ENCODE measurements around the gene OSR1.

OSR1 gene

DNA sequence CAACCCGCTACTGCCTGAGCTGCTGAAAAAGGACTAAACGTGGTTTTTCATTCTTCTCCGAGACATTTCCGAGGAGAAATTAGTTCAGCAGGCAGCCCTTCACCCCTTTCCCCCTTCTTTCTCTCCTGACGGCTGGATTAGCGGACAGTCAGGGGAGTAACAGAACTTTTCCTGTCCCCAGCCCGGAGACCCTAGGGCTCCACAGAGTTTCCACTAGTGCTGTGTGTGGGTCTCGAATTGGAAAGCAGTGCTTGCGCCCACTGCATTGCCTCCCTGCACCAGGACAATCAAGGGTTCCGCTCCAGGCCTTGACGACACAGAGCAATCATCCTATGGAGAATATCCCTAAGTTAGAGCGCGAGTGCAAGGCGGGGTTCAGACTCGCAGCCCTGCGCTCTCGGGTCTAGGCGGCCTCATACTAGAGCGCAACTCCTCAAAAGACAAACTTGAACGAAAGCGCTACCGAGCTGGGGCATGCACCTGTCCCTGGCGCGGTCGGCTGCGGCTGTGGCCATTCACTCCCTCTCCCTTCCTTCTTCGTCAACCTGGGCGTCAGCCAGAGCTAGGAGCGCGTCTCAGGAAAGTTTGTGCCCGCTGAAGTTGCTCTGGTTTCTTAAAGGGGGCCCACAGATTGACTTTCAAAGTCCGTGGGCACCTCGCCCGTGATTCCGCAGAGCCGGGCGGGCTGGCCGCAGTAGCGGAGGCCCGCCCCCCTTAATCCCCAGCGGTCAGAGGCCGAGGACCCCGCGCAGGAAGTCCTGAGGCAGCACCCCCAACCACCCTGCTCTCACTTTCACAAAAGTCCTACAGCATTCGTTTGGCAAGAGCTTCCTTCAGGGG is 801 bp downstream of the OSR1 start:
- DNase-seq (ENCODE audit: low spot score): no peak

DNA sequence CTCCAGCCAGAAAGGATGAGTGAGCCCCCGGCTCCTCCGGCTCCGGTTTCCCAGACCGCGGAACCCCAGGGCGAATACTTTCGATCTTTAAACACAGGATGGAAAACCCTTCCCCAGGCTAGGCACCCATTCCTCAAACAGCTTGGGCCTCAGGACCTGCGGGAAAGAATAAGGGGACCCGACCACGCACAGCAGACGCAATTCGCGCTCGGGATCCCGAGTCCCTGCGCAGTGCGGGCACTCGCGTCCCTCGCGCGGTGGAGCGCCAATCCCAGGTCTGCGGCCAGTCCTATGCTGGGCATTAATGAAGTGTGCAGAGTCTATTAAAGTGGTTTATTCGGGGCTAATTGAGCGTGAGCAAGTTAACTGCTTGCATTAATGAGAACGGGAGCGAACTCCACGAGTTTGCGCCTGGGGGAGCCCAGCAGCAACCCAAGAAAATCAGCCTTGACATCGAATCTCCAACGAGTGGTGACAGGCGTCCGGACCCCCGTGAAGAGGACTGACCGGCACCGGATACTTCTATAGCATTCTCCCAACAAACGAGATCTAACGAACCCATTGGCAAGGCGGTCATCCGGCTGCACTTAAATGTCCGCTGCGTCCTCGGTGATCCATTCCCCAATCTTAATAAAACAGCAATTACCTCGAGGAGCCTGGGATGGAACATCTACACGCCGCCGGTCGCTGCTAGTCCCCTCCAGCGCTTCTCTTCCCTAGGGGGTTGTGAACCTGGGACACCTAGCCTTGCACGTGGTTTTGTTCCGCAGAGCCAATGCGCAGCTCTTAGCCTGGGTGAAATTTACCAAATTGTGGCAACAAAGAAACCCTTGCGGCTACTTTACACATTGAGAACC is 1.6 kb downstream of the OSR1 start:
- DNase-seq (ENCODE audit: low spot score): no peak

DNA sequence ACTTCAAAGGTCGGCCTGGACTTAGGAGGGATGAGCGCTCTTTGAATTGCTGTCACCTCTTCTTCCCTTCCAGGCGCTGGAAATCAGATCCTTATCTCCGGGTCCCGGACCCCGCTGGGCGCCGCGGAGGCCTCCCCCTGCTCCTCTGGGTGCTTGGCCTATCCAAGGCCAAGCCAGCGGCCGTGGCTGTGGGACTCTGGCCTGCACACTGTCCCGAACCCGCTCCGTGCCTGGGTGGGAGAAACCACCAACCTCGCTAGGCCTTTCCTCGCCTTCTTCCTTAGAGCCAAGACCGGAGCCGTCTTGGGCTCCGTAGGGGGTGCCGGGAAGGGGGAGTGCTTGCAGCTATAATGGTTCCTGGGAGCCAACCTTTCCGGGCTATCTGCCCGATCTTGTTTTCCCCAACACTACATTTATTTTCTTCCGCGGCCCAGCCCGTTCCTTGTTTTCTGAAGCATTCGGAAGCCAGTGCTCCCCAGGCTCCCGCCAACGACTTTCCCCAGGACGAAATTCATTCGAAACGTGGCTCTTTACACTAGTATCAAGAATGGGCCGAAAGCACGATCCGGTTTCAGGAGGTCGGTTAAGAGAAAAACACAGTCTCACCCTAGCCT is 2.4 kb downstream of the OSR1 start:
- no peak for DNase-seq (ENCODE audit: low spot score)

DNA sequence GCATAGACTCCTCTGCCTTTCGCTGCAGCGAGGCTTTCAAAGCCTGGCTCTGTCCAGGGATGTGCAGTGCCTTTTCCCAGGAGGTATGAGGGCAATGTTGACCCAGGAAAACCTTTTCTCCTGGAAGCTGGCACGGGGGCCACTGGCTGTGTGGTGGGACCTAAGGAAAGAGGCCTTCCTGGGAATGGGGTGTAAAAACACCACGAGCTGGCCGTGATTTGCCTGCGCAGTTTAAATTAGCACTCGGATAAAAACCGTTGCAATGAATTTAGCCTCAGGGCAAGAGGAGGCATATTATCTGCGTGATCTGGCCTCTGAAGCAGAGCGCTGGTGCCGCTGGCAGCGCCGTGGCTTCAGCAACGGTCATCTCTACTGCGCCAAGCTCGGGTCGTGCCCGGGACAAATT is 3.0 kb downstream of the OSR1 start:
- no peak for DNase-seq (ENCODE audit: low spot score)

DNA sequence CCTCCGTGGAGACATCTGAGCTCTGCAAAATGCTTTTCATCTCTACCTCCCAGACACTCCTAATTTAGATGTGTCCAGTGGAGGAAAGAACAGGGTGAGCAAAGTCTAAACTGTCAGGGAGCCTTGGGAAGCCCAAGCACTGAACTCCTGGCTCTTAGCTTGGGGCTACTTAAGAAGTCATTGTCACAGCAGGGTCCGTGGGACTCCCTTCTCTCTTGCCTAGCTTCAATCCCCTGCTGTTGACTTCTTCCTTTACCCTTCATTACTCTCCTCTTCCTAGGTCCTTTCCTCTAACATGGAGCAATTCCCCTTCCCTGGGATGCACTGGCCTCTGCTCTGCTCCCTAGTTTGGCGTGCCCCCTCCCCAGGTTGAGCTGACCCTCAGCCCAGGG is 3.4 kb downstream of the OSR1 start:
- no peak for DNase-seq (ENCODE audit: low spot score)

GRCh38 chr2:19353721-19354050 is 4.7 kb downstream of the OSR1 start:
- no peak for DNase-seq (ENCODE audit: low spot score)

DNA sequence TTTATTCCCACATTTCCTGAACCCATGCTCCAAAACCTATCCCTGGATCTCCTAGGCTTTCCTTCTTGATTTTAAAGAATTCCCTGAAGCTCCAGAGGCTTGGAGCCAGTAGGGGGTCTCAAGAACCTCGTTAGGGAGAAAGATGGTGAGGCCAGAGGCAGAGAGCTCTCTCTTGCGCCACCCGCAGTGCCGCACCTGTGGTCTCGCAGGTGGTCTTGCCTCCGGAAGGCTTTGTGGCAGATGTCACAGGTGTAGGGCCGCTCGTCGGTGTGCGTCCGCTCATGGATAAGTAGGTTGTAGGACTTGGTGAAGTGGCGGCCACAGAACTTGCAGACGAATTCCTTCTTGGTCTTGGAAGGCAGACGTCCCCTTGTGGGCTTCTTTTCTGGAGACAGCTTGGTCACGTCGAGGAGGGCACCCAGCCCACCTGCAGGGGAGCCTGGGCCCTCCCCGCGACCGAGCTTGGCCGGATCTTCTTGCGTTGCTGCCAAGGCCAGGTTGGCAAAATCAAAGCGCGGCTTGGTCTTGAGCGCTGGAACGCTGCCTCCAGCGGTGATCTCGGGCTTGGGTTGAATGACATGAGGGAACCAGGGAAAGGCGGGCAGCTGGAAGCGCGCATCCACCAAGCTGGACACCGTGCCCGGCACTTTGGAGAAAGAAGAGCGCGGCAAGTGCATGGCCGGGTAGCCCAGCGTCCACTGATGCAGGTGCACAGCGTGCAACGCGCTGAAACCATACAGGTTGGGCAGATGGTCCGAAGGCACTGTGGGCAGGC is 5.3 kb downstream of the OSR1 start:
- no peak for DNase-seq (ENCODE audit: low spot score)

- no peak for DNase-seq (ENCODE audit: low spot score)
These were observed 6.3 kb downstream of the OSR1 start for GRCh38 chr2:19351899-19352697.

DNA sequence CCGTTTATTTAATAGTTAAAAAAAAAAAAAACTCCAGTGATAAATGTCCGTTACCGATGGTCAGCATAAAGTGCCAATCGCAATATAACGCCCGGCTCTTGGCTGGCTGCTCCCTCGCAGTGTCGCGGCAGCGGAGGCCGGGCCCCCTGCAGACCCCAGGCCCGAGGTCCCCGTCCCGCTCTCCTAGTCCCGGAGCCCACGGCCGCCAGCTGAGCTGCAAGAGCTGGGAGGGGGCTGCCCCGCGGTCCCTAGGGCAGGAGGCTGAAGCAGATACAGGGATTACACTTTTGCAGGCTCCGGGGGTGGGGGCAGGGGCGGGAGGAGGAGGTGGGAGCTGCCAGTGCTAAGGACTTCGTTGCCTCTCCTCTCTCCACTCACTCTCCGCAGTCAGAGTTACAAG is 6.9 kb downstream of the OSR1 start:
- DNase-seq (ENCODE audit: low spot score): no peak

GRCh38 chr2:19350678-19351401 is 7.6 kb downstream of the OSR1 start:
- DNase-seq (ENCODE audit: low spot score): no peak

- DNase-seq (ENCODE audit: low spot score): no peak
These were observed 8.3 kb downstream of the OSR1 start for GRCh38 chr2:19349911-19350677.

DNA sequence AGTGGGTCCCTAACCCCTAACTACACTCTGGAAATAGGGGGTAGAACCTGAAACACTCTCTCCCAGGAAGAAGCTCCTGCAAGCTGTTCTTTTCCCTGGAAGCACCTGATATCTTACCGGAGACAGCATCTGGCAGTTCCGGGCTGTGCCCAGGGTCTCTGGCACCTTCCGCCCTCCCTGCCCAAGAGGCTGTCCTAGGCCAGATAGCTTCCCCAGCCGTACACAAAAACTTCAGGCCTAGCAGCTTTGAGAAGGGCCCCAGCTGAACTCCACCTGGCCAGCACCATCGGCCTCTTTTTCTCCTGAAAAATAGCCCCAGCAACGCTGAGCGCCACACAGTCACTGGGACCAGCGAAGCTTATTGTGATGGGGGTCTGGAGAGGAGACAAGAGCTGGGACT is 9.7 kb downstream of the OSR1 start:
- no peak for DNase-seq (ENCODE audit: low spot score)

- peak; percentile 92 for DNase-seq (ENCODE audit: low spot score)
These were observed 10.5 kb downstream of the OSR1 start for GRCh38 chr2:19347619-19348562.

DNA sequence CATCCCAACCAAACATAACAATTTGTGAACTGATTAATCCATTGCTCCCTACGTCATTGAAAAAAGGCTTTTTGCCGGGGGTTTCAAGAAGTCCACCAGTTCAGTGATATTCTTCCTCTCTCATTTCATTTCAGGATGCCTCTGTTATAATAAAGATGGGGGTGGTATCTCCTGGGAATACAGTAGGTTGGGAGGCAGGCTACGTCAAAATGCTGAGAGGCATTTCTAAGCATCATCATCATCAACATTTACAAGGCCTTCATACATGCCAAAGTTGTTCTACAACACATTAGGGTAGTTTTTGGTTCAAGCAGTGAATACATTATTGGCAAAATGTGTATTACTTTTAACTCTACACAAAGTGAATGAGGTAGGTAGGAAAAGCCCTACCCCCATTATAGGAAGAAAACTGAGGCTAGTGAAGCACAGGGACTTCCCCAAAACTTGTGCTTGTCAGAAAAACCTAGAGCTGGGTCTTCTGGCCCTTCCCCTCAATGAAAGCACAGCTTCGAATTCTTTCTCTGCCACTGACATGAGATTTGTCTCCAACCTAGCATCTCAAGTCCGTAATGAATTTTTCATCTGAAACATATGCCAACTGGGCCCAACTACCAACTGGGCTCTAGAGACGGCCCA is 11.3 kb downstream of the OSR1 start:
- no peak for DNase-seq (ENCODE audit: low spot score)

DNA sequence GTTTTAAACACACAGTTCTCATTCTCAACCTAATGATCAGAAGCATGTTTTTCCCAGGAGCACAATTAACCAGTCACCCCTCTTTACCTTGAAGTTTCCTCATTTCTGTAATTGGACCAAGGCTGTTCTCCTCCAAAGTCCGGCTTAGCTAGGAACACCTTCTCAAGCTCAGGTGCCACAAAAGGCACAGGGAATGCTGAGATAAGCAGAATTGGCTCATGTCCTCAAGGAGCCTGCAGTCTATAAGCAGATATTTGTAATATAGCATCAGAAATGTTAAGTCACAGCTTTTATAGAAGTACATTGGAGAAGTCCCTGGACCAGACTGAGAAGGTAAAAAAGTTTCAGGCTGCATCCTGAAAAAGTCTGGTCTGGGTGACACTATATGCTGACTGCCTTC is 20.7 kb downstream of the OSR1 start:
- DNase-seq (ENCODE audit: low spot score): no peak

GRCh38 chr2:19337202-19337601 is 21.2 kb downstream of the OSR1 start:
- DNase-seq (ENCODE audit: low spot score): no peak

DNA sequence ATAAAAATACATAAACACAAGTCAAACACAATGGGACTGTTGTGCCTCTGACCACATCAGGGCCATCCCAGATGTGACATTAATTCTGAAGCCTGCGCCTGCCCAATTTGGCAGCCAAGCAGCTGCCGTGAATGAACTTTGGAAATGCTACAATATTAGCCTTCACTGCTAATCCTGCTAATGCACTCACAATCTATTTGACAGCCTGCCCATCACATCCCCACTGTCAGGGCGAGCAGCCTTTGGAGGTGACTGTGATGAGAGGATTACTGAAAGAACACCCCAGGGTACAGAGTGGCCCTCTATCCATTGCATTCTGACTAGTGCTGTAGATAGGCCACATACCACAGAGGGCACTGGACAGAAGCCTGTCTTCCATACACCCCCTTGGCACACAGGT is 21.6 kb downstream of the OSR1 start:
- DNase-seq (ENCODE audit: low spot score): no peak

DNA sequence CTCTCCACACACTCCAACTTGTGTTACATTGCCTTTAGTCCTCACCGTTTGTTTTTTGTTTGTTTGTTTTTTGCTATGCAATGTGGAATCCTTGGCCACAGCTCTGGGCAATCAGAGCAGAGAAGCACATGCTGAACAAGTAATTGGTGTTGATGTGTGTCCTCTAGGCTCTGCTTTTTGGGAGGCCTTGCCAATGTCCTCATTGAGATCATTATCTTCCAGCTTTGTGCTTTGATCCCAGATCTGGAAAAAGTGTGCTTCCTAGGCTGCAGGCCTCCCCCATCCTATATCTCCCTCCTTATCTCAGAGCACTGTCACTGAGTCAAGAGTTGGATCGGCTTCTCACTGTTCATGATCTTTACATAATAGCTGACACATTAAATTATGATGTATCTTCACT is 25.9 kb downstream of the OSR1 start:
- DNase-seq (ENCODE audit: low spot score): no peak

All from RKO (cell line).